22Rv1 (cell line): ENCODE data around the gene RGL1.

Source experiments
- H3K27ac ChIP-seq: fragments of 450-650 bp; 2 replicates; pipeline ENCODE4 v1.5.1; 2017
- ZFX ChIP-seq: fragments of 450-650 bp; IDR thresholded peaks from 2 replicates; pipeline ENCODE4 v1.6.1; 2017; ENCODE audit warnings: antibody characterized with exemption, borderline replicate concordance
- TF ChIP-seq, protein P1 (sequence below): fragments of 450-650 bp; IDR thresholded peaks from 2 replicates; pipeline ENCODE4 v1.5.1; 2017; ENCODE audit warnings: mild to moderate bottlenecking

Gene RGL1

GRCh38 chr1:183840140-183840539 lies 35.2 kb downstream of the RGL1 start:
- no peak overlapping the region for H3K27ac ChIP-seq

DNA sequence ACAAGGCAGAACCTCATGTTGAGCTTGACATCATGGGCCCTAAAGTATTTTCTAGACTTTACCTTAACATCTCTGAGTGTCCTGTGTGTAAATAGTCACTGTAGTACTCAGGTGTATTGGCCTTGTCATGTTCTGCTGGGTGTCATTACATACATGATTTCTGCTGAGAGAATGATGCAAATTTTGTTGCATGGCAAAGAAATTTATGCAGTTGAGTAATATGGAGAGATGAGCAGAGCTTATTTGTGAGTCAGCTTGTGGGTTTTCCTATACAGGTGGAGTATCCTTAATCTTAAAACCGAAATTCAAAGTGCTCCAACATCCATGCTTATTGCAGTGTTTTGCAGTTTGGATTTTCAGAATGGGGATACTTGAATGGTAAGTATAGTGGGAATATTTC lies 36.6 kb downstream of the RGL1 start:
- no peak overlapping the region for H3K27ac ChIP-seq
- no peak for TF ChIP-seq ZFX
- TF ChIP-seq, protein P1, sequence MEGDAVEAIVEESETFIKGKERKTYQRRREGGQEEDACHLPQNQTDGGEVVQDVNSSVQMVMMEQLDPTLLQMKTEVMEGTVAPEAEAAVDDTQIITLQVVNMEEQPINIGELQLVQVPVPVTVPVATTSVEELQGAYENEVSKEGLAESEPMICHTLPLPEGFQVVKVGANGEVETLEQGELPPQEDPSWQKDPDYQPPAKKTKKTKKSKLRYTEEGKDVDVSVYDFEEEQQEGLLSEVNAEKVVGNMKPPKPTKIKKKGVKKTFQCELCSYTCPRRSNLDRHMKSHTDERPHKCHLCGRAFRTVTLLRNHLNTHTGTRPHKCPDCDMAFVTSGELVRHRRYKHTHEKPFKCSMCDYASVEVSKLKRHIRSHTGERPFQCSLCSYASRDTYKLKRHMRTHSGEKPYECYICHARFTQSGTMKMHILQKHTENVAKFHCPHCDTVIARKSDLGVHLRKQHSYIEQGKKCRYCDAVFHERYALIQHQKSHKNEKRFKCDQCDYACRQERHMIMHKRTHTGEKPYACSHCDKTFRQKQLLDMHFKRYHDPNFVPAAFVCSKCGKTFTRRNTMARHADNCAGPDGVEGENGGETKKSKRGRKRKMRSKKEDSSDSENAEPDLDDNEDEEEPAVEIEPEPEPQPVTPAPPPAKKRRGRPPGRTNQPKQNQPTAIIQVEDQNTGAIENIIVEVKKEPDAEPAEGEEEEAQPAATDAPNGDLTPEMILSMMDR, result no peak

More at GRCh38 chr1:183840140-183840539, 35.2 kb downstream of the RGL1 start:
- TF ChIP-seq, protein P1, result no peak
- TF ChIP-seq ZFX, result no peak

DNA sequence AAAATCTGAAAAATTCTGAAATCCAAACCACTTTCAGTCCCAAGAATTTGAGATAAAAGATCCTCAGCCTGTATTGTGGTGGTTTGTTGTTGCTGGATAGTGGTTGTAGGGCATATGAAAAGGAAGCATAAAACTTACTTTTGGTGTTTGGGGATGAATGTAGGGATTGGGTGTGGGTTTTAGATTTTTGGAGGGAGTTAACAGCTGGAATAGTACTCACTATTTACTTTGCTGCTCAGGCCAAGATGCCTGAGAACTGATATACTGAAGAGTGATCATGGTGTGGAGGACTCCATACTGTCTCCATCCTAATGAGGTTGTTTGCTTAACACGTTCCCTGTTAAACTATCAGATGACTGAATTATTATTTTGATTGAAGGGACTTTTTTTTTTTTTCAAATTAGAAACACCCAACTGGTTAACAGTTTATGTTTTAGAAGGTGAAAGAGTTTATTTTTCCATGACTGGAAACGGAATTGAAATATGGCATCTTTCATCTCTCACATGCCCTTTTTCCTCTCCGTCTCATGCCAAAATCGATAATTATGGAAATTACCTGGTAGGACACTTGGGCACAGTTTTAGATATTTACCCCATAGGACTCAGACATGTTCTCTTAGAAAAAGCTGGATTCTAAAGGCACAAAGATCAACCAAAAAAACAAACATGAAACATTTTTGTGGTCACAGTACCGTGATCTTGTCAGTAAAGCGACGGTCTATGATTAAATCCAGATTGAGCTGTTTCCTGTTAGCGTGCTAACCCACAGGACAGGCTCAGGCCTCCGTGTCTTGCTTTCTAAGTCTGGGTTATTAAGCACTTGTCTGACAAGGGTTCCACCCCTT lies 37.3 kb downstream of the RGL1 start:
- H3K27ac ChIP-seq, result no peak overlapping the region

GRCh38 chr1:183842795-183843144 lies 37.9 kb downstream of the RGL1 start:
- H3K27ac ChIP-seq, result no peak overlapping the region
- no peak for TF ChIP-seq ZFX
- TF ChIP-seq, protein P1, result no peak

More for the DNA sequence above, 37.3 kb downstream of the RGL1 start:
- TF ChIP-seq ZFX, result no peak
- TF ChIP-seq, protein P1, result no peak

- TF ChIP-seq, protein P1, result no peak
- no peak for TF ChIP-seq ZFX
- H3K27ac ChIP-seq, result no peak overlapping the region
These were observed 39.9 kb downstream of the RGL1 start for GRCh38 chr1:183844806-183845205.

DNA sequence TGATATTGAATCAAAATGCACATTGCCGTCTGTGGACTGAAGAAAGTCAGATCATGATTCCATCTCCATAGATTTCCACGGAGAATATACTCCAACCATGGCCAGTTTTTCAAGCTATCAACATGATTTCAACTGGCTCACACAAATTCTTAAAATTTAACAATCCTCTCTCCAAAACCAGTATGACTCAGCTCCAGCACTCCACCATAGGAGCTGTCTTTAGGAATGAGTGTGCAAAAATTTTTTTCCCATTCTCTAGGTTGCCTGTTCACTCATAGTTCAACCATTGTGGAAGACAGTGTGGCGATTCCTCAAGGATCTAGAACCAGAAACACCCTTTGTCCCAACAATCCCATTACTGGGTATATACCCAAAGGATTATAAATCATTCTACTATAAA lies 40.8 kb downstream of the RGL1 start:
- no peak overlapping the region for H3K27ac ChIP-seq
- TF ChIP-seq, protein P1, result no peak
- TF ChIP-seq ZFX, result no peak

DNA sequence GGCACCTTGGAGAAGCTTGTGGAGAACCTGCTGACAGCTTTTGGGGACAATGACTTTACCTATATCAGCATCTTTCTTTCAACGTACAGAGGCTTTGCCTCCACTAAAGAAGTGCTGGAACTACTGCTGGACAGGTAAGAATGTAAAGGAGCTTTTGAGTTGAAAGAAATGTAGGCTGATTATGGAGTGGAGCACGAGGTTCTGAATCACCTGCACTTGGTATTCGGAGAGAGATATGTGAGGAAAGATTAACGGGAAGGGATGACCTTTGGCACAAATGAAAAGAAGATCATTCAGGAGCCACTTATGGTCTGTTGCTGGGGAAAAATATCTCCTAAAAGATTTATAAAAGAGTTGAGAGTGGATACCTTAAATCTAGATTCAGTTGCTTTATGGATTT lies 42.7 kb downstream of the RGL1 start:
- TF ChIP-seq, protein P1, result no peak
- no peak for TF ChIP-seq ZFX

More for the DNA sequence above, 42.7 kb downstream of the RGL1 start:
- H3K27ac ChIP-seq, result no peak overlapping the region
